Forelimb muscle (tissue), 1 donor: ENCODE data around the gene SDCCAG8. TPM values are rescaled to one million over a fixed set of nuclear protein-coding genes. Genes with fewer than 3 reads are reported as not detected.

Source experiments
- DNase-seq: peaks from one replicate; pipeline ENCODE4 v3.0.0-alpha.2; 2013; ENCODE audit warnings: low read depth
- polyA plus RNA-seq: library from polyadenylated mRNA; unstranded; fragments of 120-200 nt; gene quantifications from one replicate; pipeline ENCODE4 v1.2.1, GENCODE V29; 2013; ENCODE audit not compliant: insufficient read length

SDCCAG8 gene
- polyA plus RNA-seq, 1 donor = 22.9 TPM

DNA sequence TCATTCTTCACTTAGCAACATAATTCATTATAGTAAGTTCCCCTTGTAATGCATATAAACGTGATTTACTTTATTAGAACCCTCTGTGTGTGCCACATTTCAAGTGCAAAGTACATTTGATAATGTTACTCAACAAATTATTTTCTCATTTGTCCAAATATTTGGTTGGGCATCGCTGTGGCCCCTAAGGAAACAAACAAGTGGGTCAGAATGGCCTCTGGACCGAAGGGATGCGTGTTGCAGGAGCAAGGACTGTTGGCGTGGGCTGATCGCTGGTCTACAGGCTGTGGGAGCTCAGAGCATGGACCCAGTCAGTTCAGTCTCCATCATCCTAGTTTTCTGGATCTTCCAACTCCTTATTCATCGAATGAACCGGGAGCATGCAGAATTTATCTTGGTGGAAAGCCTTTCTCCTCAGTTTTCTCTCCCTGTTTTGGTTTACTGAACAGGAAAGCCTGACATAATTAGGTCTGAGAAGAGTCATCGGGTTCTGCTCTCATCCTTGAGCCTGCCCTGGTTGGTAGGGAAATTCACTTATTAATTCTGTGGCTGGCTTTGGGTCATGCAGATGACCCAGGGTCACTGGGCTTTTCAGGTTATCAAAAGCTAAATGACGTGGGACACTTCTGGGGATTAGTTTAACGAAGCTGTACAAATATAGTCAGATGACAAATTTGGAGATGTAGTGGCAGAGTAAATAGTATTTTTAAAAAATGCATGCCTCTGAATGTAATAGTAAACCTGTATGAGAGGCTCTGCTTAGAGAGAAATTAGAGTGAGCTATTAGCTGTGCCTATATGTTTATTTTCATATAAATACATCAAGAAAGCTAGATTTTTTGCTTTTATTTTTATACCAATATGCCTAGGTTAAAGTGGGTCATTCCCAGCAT is 200.2 kb downstream of the SDCCAG8 start:
- no peak for DNase-seq

DNA sequence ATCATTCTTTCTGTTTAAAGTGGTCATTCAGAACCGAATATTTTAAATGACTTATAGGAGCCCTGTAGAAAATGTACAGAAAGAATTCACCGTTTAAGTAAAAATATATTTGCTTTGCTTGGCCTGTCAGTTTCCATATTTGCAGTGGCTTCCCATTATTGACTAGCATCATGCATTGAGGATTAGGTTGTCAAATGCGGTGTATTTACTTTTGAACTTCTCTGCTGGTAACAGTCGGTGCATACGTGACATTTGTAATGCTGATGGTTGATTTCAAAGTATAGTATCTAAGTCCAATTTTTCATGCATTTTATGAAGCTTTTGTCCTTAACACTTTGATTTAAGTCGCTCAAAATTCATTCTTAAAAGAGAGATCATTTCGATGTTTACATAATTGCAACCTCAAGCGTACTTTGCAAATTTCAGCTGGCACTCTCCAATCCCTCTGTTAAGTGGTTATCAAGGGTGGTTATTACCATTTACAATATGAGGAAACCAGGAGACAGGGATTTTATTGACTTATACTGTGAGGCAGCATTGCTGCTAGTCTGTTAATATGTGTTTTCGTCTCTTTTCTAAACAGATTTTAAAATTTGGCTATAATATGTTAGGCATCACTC is 201.6 kb downstream of the SDCCAG8 start:
- no peak for DNase-seq

DNA sequence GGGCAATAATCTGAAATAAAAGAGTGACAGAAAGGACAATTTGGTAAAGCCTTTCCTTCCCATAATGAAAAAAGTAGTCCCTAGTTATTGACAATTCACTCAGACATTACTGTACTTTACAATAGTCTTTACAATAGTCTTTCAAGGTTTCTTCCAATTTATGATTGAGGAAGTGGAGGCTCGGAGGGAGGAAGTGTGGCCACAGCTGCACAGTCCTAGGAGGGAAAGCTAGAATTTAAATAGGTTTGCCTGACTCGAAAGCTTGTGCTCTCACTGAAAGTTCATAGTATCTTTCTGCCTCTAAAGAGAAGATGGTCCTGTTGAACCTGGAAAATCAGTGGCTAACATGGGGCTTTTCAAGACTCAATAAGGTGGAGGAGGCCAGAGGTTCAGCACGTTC is 203.2 kb downstream of the SDCCAG8 start:
- no peak for DNase-seq

DNA sequence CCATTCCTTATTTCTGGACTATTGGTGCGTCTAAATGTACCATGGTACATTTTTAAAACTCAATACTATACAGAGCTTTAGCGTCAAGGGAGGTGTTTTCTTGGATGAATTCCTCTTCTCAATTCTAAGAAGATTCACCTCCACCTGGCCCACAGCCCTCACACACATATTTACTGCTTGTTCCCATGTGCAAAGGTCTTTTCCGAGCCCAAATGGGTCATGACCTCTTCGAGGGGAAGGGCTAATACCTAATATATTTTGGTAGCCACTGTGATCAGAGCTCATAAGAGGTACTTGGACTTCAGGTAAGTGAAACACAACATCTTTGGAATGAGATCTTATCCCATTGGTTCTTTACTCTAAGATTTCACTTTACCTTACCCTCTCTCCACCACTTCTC is 205.9 kb downstream of the SDCCAG8 start:
- DNase-seq = no peak

DNA sequence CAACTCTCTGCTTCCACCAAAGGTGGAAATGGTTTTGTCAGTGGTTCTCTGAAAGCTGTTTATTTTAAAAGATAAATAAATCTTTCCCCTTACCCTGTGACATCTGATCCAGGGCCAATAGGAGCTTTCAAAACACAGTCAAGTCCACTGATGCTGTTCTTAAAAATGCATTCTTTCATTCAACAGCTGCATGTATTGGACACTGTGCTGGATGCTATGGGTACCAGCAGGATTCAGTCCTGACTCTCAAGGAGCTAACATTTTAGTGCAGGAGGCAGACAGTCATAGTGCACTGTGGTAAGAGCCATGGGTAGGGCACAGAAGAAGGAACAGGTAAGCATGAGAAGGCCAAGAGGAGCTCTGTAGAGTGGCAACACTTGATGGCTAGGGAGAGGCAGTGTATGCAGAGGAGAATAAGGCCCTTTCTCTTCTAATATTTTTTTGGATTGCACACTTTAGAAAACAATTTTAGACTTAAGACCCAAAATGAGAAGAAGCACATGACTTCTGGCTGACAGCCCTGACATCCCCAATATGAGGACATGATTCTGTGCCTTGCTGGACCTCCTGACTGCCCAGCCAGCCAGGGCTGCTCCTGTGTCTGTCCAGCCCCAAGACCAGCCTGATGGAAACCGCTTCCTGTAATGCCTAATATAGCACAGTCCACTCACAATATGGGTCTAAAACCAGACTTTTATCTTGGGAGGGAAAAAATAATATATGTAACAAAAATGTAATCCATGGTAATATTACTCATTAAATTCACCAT is 207.3 kb downstream of the SDCCAG8 start:
- DNase-seq = no peak

DNA sequence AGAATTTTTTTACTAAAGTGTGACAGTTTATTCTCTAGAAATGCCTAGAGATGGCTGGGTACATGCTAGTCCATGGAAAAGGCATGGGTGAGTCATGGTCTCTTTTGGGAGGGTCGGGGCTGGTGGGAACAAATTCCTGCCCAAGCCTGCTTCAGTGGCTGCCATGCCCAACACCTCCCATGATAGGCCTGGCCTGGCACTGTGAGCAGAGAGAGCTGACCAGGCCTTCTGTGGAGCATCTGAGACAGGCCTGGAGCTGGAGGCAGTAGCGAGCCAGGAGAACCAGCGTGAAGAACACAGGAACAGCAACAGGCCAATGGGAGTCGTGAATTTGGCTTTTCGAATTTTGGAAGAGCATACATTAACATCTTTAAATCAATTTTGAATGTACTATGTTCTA is 209.2 kb downstream of the SDCCAG8 start:
- DNase-seq = no peak

DNA sequence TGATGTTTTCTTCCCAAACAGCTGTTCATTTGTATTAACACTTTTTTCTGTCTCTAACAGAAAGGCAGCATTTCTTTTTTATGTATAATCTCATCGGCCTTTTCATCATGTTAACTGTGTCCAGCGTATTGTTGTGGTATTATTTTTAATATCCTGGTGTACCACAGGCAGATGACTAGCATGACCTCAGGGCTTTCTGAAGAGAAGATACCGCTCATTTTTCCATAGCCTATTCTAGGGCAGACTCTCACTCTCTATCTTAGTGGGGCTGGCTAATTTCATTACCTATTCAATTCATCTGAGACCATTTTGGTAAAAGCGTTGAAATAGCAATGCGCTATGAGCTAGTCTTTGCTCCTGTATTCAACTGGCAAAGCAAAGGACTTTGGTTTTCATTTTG is 209.9 kb downstream of the SDCCAG8 start:
- no peak for DNase-seq

DNA sequence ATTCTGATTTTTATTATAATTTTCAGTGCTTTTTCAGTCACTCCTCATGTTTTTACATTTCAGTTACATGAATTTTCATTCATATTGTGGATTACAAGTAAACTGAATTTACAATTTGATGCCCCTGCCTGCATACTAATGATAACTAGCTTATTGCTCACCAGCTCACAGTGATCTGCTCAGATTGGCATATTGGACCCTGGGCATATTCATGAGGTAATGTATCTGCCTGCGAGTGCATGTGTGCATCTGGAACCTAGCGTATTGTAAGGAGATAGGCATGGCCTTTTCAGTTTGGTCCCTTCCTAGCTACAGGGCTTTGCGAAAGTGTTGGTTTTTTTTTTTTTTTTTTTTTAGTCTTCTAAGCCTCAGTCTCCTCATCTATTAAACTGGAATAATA is 213.7 kb downstream of the SDCCAG8 start:
- no peak for DNase-seq

DNA sequence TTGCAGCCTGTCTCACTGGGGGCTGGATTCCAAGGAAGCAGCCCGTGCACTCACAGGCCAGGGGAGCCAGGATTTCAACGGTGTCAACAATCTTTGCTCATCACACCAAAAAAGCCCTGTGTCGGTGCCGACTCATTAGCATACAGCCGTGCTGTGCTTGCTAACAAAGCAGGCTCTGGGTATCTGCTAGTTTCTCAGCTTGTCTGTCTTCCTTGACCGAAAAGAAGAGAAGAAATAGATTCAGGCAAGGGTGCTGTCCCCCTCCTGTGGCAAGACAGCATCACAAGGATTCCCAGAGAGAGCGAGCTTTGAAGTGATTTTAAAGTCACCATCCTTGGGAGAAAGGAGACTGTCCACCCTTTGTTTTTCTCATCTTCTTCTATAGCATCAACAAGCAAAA is 214.7 kb downstream of the SDCCAG8 start:
- DNase-seq = no peak

DNA sequence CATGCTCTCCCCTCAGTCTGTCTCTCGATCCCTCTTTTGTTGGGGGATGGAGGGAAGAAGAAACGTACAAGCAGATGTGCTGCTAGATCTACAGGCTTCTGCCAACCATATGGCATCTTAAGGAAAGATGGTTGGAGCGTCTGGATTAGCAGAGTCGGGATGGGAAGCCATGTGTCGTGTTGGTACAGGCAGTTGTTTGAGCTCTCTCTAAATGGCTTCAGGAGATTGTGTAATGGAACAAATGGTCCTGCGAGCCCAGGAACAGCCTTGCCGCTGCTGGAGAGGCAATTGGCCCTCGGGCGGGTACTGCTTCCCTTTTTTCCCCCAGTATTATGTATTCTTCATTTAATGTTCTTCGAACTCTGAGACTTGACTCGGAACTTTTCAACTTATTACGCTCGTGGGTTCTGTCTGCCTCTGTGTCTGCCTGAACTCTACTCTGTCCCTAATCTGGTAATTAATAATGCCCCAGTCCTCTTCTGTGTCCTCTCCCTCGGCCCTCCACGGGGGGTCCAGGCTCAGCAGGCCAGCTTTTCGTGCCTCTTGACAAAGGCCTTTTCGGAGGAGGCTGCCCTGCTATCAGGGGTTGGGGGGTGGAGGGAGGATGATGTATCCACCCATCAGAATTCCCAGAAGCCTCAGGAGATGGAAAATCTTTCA is 215.3 kb downstream of the SDCCAG8 start:
- no peak for DNase-seq

DNA sequence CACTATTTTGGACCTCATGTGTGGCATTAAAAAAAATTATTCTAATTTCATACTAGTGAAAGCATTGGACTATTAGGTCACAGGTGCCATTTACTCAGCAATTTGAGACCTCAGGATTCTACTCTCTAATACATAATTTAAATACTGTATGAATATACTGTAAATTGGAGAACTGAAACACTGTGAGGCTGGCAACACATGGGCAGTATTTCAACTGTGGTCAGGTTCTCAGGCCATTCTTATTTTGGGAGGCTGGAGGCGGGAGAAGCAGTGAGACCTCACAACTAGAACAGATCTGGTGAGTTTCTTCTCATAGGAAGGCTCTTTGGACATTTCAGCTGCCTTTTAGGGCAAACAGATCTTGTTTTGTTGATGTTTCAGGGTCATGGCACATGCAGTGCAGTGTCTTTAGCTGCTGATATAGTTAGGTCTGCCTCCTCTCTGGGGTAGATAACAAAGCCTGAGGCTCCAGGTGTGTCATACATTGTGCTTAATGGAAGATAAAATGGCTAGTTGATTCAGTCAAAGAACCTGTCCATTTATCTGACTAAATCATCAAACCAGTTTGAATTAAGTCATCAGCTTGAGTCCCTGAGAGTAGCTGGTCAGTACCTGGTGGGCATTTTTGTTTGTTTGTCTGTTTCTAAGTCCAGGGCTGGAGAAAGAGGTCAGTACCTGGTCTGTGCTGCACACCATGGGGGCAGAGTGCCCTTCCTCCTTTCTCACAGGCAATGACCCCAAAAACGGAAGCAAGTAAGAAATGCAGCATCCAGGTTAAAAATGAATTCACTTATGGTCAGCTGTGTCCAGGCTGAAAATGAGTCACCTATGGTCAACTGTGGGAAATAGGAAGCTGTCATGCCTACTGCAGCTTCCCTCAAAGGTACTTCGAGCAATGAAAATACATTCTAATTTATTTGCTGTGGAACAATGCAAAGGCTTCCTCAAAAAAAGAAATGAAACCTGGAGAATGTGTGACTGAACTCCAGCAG is 216.2 kb downstream of the SDCCAG8 start:
- no peak for DNase-seq

DNA sequence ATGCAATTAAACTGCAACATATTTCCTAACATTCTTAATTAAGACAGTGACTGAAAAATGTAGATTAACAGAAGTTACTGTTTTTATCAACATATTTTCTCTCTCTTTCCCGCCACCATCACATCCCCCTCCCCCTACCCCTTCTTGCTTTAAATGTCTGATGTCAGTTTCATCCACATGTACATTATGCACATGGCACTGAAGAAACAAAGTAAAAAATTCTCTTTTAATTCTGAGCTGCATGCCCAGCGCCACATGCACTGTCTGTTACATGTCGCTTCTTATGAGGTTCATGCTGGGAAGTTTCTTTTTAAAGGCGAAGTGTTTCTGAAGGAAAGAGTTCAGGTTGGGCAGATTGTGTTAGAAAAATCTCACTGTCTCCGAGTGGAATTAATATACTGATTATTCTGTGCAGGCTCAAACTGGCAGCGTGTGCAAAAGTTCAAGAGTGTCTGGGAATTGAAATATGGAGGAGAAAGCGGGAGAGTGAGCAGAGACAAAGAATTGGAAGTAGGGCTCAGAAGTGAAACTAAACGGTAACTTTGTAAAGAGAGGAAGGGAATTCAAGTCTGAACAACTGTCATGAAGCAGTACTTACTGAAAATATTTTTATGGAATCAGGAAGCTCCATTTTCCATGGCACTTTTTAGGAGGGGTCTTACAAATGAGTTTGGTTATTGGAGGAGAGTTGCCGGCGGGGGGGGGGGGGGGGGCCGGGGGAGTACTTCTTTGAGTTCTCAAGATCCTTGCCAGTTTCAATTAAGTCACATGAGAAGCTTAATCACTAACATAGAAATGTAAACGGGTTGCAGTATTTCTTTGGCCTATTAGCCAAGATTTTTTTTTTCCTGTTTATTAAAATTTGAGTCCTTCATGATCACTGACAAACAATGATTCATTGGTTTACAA is 217.6 kb downstream of the SDCCAG8 start:
- no peak for DNase-seq

DNA sequence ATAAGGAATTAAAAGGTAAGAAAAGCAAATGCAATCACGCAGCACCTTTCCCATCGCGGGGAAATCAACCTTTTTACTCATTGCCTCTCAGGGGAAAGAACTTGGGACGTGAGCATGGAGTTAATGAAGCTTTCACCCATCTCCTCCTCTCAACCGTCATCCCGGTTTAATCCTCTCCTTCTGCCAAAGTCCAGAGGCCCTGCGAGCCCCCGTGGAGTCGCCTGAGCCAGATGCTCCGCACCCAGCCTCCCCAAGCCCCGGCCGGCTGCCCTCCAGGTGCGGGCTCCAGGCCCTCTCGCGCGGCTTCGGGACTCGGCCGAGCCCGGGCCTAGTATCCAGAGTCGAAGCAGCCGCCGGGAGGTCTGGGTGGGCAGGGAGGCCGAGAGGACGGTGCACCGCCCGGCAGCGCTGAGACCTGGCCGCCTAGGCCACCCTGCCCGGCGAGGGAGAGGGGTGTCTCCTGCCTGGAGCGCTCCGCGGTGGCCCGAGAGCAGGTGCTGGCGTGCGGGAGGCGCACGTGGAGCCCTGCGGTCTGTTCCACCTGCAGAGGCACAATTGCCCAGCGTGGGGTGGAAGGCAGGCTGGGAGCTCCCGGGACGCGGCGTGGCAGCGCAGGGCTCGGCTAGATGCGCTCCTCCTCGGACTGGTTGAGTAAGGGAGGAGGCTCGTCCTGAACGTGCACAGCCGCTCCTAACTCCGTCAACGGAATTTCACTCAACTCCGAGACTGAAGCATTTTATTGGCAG is 218.5 kb downstream of the SDCCAG8 start:
- DNase-seq = no peak

DNA sequence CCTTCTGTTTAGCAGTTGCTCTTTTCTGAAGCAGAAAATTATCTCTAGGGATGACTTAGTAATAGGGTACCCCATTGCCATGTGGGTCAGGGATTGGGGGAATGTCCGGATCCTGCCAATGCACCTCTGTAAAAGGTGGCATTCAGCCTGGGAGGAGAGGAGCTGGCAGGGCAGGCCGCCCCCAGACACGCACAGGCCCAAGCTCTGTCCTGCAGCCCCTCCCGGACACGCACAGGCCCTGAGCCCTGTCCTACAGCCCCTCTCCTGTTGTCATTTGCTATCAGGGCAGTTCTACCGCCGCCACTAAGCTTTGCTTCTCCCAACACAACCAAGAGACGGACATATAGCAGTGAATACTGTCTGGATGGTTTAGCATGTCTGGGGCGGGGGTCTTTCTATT is 219.1 kb downstream of the SDCCAG8 start:
- no peak for DNase-seq

DNA sequence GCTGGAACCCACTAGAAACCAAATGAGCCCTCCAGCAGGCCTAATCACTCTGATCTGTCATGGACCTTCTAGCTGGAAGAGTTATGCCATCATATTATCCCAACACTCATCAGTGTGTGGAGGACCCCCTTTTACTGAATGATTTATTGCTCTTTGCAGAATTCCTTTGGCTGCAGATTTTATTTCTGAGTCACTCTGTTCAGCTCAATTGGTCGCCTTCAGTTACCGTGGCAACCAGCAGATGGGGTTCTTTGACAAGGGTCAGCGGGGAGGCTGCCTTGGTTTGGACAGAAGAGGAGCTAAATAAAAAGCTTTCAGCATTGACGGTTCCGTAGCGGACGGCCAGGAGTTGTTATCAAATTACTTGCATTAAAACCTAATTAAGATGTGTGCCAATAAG is 220.1 kb downstream of the SDCCAG8 start:
- DNase-seq = no peak

DNA sequence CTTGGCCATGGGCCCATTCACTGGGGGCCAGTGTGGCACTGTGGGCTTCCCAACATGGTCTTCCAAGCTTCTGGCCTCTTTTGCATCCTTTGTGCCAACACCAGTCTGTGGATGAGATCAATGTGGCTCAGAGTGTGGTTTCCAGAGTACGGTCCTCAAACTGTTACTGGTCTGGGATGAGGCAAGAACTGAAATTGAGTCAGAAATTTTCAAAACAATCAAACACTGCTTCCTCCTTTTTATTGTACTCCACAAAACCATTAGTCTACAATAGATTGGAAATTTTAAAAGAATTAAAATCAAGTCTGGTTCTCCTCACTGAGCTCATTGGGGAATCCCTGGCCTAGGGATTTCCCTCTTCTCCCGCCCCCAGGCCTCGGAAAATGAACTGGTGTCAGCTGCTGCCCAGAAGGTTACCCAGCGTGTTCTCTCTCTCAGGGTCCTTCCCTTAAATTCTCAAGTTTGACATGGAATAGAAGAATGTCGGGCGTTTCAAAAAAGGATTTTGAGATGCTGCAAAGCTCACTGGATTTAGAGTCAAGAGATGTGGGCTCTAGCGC is 222.0 kb downstream of the SDCCAG8 start:
- DNase-seq = no peak

DNA sequence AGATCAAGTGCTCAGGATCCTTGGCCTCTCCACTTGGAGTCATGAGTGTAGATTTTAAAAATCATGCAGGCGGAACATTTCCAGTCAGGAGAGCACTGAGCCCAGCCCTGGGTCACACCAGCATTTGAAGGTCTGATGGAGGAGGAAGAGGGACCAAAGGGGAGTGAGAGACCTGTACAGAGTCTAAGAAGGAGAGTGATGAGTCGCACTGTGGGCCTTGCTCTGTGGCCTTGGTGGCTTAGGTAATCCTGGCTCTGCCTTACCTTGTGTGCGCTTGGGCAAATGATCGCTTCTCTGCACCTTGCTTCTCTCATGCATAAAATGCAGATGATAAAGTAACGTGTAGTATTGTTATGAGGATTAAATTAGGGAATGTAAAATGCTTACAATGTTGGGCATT is 225.3 kb downstream of the SDCCAG8 start:
- no peak for DNase-seq

DNA sequence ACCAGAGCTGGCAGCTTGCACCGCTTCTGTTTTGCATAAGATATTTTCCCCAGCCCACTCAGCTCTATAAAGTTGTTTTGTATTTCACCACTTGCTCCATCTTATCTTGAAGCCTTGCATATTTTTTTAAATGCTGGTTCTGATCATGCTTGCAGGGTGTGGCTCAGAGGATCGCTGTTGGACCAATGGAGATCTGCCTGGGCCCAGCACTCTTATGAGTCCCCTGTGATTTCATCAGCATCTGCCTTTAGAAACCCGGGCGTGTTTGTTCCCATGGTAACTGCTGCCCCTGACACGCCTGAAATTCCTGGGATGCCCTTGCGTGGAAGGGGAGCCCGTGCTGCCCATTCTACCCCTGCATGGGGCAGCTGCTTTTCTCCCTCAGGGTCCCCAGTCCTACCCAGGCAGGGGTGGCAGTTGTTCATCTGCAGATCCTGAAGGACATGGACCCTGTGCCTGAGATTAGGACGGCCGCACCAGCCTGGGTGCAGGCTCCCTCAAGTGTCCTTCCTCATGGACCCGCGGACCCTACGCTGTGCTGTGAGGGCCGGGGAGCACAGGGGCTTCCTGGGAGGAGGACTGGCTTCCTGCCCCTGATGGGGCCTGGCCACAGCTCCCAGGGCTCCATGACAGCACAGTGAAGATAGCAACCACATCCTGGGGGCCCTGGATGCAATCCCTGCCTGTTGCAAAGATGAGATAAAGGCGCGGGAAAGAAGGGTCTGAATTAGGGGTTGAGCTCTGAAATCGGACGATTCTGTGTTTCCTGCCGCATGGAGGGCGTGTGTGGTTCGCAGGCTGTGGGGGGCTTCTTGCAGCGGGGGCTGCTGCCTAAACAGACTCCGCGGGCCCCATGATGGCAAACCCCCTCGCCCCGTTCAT is 226.5 kb downstream of the SDCCAG8 start:
- DNase-seq = no peak
